ENCODE results near the gene TBC1D1. TPM values are rescaled to one million over a fixed set of nuclear protein-coding genes. Genes with fewer than 3 reads are reported as not detected.

TBC1D1 gene
- polyA plus RNA-seq, 1 experiment, result 50.7 TPM

- Histone ChIP-seq H3K27me3 (ENCODE audit: control insufficient read depth, insufficient read depth, low read length) (no peaks in the 10 kb centered on the region), H3K27ac (ENCODE audit: low read depth, low read length) (peak overlapping the region; percentile 11), H3K9me3 (ENCODE audit: control insufficient read depth, insufficient read depth, low read length) (no peaks in the 10 kb centered on the region), H3K4me3 (ENCODE audit: low read depth, low read length) (no peak overlapping the region)
- no peak for DNase-seq (ENCODE audit: low read depth, low spot score)
- no peak for TF ChIP-seq CTCF (IDR thresholded peaks at IDR 0.05; ENCODE audit: low read depth, low read length)
- ChIA-PET POLR2A (no interaction called here), CTCF (no interaction called here)
These were observed 158.8 kb downstream of the TBC1D1 start for GRCh38 chr4:38049545-38050170.

GRCh38 chr4:38050560-38051350 is 159.9 kb downstream of the TBC1D1 start:
- no peak for DNase-seq (ENCODE audit: low read depth, low spot score)
- H3K9me3 ChIP-seq (ENCODE audit: control insufficient read depth, insufficient read depth, low read length), result no peaks in the 10 kb centered on the region
- no peak overlapping the region for H3K27ac ChIP-seq (ENCODE audit: low read depth, low read length)
- no peak for TF ChIP-seq CTCF (IDR thresholded peaks at IDR 0.05; ENCODE audit: low read depth, low read length)
- no peak overlapping the region for H3K4me3 ChIP-seq (ENCODE audit: low read depth, low read length)
- CTCF ChIA-PET, result interaction anchor here (1.0 to 1.6 kb wide), 3 partner anchors 12 to 129 kb away, joined by 4 to 9 read pairs (median 5); no protein-coding TSS in a partner anchor
- H3K27me3 ChIP-seq (ENCODE audit: control insufficient read depth, insufficient read depth, low read length), result no peaks in the 10 kb centered on the region
- POLR2A ChIA-PET, result no interaction called here

GRCh38 chr4:38055566-38055965 is 164.7 kb downstream of the TBC1D1 start:
- CTCF ChIA-PET, result interaction anchor here (1.3 kb wide), 1 partner anchor 676 kb away, joined by 3 read pairs; no protein-coding TSS in a partner anchor
- Histone ChIP-seq H3K9me3 (ENCODE audit: control insufficient read depth, insufficient read depth, low read length) (no peaks in the 10 kb centered on the region), H3K27me3 (ENCODE audit: control insufficient read depth, insufficient read depth, low read length) (no peaks in the 10 kb centered on the region), H3K4me3 (ENCODE audit: low read depth, low read length) (no peak overlapping the region), H3K27ac (ENCODE audit: low read depth, low read length) (no peak overlapping the region)
- no peak for DNase-seq (ENCODE audit: low read depth, low spot score)
- POLR2A ChIA-PET, result no interaction called here
- no peak for TF ChIP-seq CTCF (IDR thresholded peaks at IDR 0.05; ENCODE audit: low read depth, low read length)

- ChIA-PET POLR2A (no interaction called here), CTCF (interaction anchor here (1.3 kb wide), 1 partner anchor 675 kb away, joined by 3 read pairs; no protein-coding TSS in a partner anchor)
- no peaks in the 10 kb centered on the region for H3K27me3 ChIP-seq (ENCODE audit: control insufficient read depth, insufficient read depth, low read length)
- TF ChIP-seq CTCF (IDR thresholded peaks at IDR 0.05; ENCODE audit: low read depth, low read length), result no peak
- H3K9me3 ChIP-seq (ENCODE audit: control insufficient read depth, insufficient read depth, low read length), result no peaks in the 10 kb centered on the region
- no peak overlapping the region for H3K27ac ChIP-seq (ENCODE audit: low read depth, low read length)
- no peak for DNase-seq (ENCODE audit: low read depth, low spot score)
- no peak overlapping the region for H3K4me3 ChIP-seq (ENCODE audit: low read depth, low read length)
These were observed 165.3 kb downstream of the TBC1D1 start for GRCh38 chr4:38056011-38056685.

Data from AG04450 (cell line).